T-helper 1 cell treated with Interleukin-12 subunit alpha and Interleukin-12 subunit beta and Interleukin-4 antibody, amounts not matched to agents 30 μg/mL and 1 μg/mL, for 36 hours (primary cell): Measurements from ENCODE around the gene ATXN7.

Source experiments
- H3K27ac Mint-ChIP-seq: one replicate; pipeline ENCODE4 v1.8.0; 2021; ENCODE audit warnings: mild to moderate bottlenecking, mixed read lengths
- H3K27me3 Mint-ChIP-seq: one replicate; pipeline ENCODE4 v1.8.0; 2021; ENCODE audit warnings: low read depth, mixed read lengths
- H3K36me3 Mint-ChIP-seq: one replicate; pipeline ENCODE4 v1.8.0; 2021; ENCODE audit warnings: low read depth, mixed read lengths
- H3K4me1 Mint-ChIP-seq: one replicate; pipeline ENCODE4 v1.8.0; 2021; ENCODE audit warnings: low read depth, mixed read lengths
- H3K4me3 Mint-ChIP-seq: one replicate; pipeline ENCODE4 v1.8.0; 2021; ENCODE audit warnings: mild to moderate bottlenecking, moderate library complexity, mixed read lengths
- H3K9me3 Mint-ChIP-seq: one replicate; pipeline ENCODE4 v1.8.0; 2021; ENCODE audit warnings: mixed read lengths

ATXN7 gene

DNA sequence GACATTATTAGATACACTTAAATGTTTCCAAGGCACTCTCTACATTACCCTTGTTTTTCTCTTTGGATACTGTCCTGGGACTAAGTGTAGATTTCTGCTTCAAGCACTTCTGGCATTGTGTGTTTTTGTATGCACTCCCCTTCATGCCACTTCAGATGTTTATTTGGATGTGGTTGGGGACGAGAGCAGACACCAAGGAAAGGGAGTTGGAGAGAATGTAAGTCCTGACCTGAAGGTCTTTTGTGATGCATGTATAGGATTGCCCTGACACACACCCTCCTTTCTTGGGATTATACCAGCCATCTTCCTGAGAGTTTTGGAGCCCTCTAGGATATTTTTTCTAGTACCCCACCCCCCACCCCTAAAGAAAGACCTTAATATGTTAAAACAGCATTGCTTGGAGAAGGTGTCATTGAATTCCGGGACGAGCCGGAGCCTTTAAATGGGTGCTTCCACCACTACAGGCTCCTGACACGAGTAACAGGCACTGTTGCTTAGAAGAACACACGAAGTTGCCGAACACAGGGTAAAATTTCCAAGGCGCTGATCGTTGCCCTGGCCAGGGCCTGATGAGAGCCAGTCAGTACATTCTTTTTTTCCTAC, 136.9 kb downstream of the ATXN7 start:
- H3K4me3 Mint-ChIP-seq: no peak overlapping the region
- H3K27ac Mint-ChIP-seq: no peak overlapping the region
- peaks cover 2% of the 10 kb centered on the region for H3K4me1 Mint-ChIP-seq
- peaks cover 59% of the 10 kb centered on the region for H3K36me3 Mint-ChIP-seq
- no peaks in the 10 kb centered on the region for H3K9me3 Mint-ChIP-seq
- H3K27me3 Mint-ChIP-seq: no peaks in the 10 kb centered on the region

DNA sequence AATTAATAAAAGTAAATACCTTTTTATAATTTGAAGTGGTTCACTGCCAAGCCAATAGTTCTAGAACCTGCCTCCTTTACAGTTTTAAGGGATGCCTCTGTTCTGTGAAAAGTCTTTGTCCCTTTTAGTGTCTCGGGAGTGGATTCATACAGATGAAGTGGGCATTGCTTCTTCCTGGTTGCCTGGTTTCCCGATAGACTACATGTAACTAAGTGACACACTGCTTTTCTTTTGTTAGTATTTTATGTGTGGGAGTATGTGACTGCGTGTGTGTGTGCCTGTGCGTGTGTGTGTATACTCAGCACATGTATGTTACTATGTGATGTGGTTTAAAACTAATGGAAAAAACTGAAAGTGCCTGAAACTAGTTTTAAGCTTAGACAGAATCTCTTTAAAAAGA, 138.6 kb downstream of the ATXN7 start:
- peaks cover 43% of the 10 kb centered on the region for H3K36me3 Mint-ChIP-seq
- peaks cover 2% of the 10 kb centered on the region for H3K4me1 Mint-ChIP-seq
- no peak overlapping the region for H3K4me3 Mint-ChIP-seq
- H3K27me3 Mint-ChIP-seq: no peaks in the 10 kb centered on the region
- no peak overlapping the region for H3K27ac Mint-ChIP-seq
- H3K9me3 Mint-ChIP-seq: no peaks in the 10 kb centered on the region

DNA sequence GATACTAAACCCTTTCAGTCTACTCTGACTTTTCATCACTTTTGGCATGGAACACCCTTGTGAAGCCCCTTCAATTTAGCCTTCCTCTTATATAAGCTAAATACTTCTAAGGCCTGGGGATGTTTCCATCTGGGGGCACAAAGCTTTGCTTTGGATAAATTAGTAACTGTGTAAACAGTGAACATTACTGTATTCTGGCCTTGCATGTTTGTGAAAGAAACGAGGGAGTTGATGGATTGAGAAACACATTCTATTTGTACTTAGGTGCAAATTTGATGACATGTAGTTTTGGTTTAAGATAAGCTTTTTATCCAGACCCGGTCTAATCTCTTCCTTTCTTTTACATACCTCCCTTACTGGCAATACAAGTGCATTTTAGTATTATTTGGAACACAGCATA, 139.9 kb downstream of the ATXN7 start:
- H3K36me3 Mint-ChIP-seq: peaks cover 35% of the 10 kb centered on the region

DNA sequence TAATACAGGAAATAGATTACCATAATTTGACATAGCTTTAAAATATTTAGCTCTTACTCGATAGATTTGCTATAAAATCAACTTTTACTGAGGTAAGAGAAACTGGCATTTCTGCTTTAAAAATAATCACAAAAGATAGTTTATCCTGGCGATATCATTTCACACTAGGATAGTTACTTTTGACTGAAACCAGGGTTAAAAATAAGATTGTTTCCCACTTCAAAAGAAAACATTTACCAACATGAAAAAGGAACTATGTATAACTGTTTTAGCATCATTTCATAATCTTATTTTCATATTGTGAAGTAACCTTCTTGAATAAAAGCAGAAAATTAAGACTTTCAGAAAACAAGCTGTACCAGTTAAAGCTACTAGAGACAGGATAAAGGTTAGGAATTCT, 144.3 kb downstream of the ATXN7 start:
- no peaks in the 10 kb centered on the region for H3K27me3 Mint-ChIP-seq
- H3K4me3 Mint-ChIP-seq: no peak overlapping the region
- peaks cover 11% of the 10 kb centered on the region for H3K4me1 Mint-ChIP-seq
- H3K9me3 Mint-ChIP-seq: no peaks in the 10 kb centered on the region
- H3K27ac Mint-ChIP-seq: no peak overlapping the region
- H3K36me3 Mint-ChIP-seq: peaks cover 29% of the 10 kb centered on the region

More for the DNA sequence above, 139.9 kb downstream of the ATXN7 start:
- H3K4me3 Mint-ChIP-seq: no peak overlapping the region
- no peaks in the 10 kb centered on the region for H3K9me3 Mint-ChIP-seq
- H3K4me1 Mint-ChIP-seq: peaks cover 2% of the 10 kb centered on the region
- no peak overlapping the region for H3K27ac Mint-ChIP-seq
- no peaks in the 10 kb centered on the region for H3K27me3 Mint-ChIP-seq

DNA sequence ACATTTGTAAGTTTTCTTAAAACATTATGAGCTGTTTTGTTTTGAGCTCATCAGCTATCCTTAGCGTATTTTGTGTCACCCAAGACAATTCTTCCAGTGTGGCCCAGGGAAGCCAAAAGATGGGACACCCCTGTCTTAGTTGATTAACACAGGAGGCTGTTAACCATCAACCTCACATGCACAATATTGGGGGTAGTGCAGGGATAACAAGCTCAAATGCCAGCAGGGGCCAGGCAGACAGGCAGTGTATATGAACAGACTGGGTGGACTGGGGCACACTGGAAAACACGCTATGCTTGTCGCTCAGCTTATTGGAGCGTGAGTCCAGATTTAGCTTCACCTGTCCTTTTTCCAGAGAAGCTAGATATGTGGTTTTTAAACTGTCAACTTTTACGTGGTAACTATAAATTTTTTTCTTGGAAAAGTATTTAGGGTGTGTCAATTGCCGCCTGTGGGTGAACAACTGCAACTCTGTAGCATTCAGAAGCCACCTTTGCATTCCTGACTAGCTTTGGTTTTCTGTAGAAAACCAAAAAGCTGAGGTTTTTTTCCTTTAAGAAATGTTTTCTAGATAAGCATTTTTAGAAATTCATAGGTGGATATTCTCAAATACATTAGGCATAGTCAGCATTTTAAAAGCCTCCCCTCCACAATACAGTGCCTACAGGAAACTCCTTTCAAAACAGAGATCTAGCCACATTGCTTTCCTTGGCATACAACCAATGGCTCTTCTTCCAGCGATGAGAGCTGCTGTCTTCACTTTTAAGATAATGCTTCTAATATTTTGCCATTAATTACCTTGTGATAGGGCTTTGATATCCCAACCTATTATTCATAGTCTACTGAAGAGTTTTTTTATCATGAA, 145.1 kb downstream of the ATXN7 start:
- H3K36me3 Mint-ChIP-seq: peaks cover 31% of the 10 kb centered on the region
- no peaks in the 10 kb centered on the region for H3K9me3 Mint-ChIP-seq
- H3K4me1 Mint-ChIP-seq: peaks cover 13% of the 10 kb centered on the region
- H3K4me3 Mint-ChIP-seq: no peak overlapping the region
- H3K27me3 Mint-ChIP-seq: no peaks in the 10 kb centered on the region
- no peak overlapping the region for H3K27ac Mint-ChIP-seq

DNA sequence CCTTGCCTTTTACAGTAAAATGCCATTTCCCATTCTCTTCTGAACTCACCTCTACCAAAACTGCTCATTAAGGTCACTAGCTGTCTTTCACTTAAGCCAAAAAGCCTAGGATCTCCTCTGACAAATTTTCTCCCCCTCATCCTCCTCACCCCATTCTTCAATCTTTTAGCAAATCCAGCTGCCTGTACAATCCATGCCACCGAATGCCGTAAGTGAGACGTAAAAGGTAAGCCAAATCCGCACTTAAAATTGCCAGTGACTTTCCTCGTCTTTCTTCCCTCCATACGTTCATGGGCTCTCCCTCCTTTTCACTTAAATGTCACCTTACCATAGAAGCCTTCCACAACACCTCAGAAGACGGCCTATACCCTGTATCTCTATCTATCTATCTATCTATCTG, 145.9 kb downstream of the ATXN7 start:
- H3K27me3 Mint-ChIP-seq: no peaks in the 10 kb centered on the region
- peak overlapping the region; percentile 2 for H3K27ac Mint-ChIP-seq
- peaks cover 38% of the 10 kb centered on the region for H3K36me3 Mint-ChIP-seq

DNA sequence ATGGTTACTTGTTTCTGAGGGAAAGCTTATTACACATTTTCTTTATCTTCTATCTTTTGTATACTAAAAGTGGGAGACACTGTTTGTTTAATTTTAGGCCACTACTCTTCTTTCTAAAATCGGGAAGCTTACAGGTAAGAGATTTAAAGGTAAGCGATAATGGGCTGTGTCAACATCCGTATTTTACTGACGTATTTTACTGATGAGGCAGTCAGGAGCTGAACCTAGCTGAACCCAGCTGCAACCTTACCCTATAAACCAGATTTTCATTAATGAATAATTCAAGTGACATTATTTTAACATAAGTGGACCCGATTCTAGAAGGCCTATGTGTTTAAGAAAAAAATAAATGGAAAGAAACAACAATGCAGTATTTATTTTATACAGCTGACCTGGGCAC, 146.5 kb downstream of the ATXN7 start:
- Mint-ChIP-seq H3K36me3 (peaks cover 42% of the 10 kb centered on the region), H3K27me3 (no peaks in the 10 kb centered on the region), H3K4me3 (no peak overlapping the region), H3K9me3 (no peaks in the 10 kb centered on the region), H3K4me1 (peaks cover 18% of the 10 kb centered on the region), H3K27ac (no peak overlapping the region)

More for the DNA sequence above, 145.9 kb downstream of the ATXN7 start:
- peaks cover 16% of the 10 kb centered on the region for H3K4me1 Mint-ChIP-seq
- no peak overlapping the region for H3K4me3 Mint-ChIP-seq
- H3K9me3 Mint-ChIP-seq: no peaks in the 10 kb centered on the region

DNA sequence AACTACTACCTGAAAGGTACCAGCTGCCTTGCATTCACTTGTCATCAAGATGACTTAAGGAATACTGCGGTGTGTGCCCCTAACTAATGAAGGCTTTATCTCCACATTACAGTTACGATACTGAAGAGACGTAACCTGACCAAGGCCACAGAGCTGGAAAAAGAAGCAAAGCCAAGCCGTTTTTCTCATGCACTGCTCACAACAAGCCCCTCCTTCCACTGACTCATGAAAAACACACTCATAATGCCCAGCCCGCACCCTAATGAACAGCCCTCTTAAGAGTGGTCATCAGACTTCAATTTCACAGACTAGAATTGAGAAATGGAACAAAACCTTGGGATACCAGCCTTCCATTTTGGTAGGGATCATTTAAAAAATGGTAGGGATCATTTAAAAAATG, 148.0 kb downstream of the ATXN7 start:
- Mint-ChIP-seq H3K27ac (no peak overlapping the region), H3K27me3 (no peaks in the 10 kb centered on the region), H3K9me3 (no peaks in the 10 kb centered on the region), H3K4me1 (peaks cover 18% of the 10 kb centered on the region), H3K4me3 (no peak overlapping the region), H3K36me3 (peaks cover 42% of the 10 kb centered on the region)

DNA sequence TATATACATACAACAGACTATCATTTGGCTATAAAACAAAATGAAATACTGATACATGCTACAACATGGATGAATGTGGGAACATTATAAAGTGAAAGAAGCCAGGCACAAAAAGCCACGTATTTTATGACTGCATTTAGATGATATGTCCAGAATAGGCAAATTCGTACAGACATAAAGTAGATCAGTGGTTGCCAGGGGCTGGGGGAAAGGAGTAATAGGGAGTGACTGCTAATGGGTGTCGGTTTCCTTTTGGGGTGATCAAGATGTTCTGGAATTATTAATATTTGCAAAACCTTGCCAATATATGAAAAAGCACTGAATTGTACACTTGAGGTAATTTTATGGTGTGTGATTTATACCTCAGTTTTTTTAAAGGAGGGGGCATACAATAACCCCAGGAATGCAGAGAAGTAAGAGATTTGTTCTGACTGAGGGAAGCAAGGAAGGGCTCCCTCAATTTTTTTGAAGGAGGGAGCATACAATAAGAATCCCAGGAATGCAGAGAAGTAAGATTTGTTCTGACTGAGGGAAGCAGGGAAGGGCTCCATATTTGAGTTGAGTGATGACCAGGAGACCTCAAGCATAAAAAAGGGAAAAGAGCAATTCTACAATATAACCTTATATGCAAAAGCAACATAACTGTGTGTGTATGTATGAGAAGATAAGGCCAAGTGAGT, 153.4 kb downstream of the ATXN7 start:
- Mint-ChIP-seq H3K36me3 (peaks cover 50% of the 10 kb centered on the region), H3K4me1 (peaks cover 32% of the 10 kb centered on the region), H3K4me3 (no peak overlapping the region), H3K9me3 (no peaks in the 10 kb centered on the region), H3K27ac (no peak overlapping the region), H3K27me3 (no peaks in the 10 kb centered on the region)

DNA sequence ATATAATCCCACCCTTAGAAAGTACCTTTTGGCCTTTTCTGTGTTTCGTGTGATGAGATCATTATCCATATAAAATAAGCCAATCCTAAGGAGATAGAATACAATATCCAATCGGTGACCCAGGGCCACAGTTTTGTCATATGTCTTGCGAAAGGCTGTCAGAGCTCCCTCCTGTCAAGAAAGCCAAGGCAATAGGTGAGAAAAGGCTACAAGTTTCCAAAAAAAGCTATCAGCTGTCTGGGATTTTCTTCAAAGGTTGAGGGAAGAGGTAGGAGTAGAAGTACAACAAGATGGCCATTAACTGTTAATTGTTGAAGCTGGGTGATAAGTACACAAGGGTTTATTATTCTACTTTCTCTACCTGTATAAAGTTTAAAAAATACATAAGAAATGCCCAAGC, 155.6 kb downstream of the ATXN7 start:
- Mint-ChIP-seq H3K9me3 (no peaks in the 10 kb centered on the region), H3K27ac (no peak overlapping the region), H3K36me3 (peaks cover 38% of the 10 kb centered on the region)

DNA sequence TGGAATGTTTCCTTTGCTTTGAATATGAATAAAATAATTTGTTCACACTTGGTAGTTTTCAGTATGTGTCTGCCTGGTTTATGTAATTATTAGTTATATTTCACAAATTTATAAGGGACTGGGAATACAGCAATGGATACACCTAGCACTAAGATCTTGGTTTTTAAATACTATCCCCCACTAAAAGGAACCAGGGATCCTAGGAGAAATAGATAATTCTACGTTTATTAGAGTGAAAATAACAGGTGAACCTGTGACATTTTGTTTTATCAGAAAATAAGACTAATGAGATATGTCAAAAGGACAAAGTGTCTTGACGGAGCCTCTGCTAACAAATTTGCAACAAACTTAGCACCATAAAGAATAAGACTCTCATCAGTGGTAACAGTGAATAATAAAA, 156.2 kb downstream of the ATXN7 start:
- no peak overlapping the region for H3K27ac Mint-ChIP-seq

More for the DNA sequence above, 155.6 kb downstream of the ATXN7 start:
- H3K4me1 Mint-ChIP-seq: peaks cover 38% of the 10 kb centered on the region
- no peak overlapping the region for H3K4me3 Mint-ChIP-seq
- H3K27me3 Mint-ChIP-seq: no peaks in the 10 kb centered on the region

DNA sequence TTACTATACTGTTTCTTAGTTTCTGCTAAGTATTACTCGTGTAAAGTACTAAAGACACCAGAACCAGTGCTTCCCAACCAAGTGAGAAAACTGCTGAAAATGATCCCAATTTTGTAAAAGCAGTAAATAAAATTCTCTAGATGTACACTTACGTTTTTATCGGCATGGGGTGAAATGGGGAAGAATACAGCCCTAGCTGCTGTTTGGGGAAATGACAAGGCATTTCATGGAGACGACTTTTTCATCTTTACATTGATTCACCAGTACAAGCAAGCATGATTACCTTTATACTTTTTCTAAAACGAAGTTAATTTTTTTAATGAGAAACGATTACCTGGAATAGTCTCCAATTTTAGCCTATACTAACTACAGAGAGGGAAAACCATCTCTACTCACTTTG, 158.3 kb downstream of the ATXN7 start:
- Mint-ChIP-seq H3K36me3 (peaks cover 30% of the 10 kb centered on the region), H3K27ac (no peak overlapping the region), H3K4me1 (peaks cover 33% of the 10 kb centered on the region), H3K4me3 (peak overlapping the region; percentile 86), H3K9me3 (no peaks in the 10 kb centered on the region), H3K27me3 (peaks cover 1% of the 10 kb centered on the region)

More for the DNA sequence above, 156.2 kb downstream of the ATXN7 start:
- Mint-ChIP-seq H3K27me3 (no peaks in the 10 kb centered on the region), H3K4me3 (no peak overlapping the region), H3K36me3 (peaks cover 33% of the 10 kb centered on the region), H3K9me3 (no peaks in the 10 kb centered on the region), H3K4me1 (peaks cover 35% of the 10 kb centered on the region)

DNA sequence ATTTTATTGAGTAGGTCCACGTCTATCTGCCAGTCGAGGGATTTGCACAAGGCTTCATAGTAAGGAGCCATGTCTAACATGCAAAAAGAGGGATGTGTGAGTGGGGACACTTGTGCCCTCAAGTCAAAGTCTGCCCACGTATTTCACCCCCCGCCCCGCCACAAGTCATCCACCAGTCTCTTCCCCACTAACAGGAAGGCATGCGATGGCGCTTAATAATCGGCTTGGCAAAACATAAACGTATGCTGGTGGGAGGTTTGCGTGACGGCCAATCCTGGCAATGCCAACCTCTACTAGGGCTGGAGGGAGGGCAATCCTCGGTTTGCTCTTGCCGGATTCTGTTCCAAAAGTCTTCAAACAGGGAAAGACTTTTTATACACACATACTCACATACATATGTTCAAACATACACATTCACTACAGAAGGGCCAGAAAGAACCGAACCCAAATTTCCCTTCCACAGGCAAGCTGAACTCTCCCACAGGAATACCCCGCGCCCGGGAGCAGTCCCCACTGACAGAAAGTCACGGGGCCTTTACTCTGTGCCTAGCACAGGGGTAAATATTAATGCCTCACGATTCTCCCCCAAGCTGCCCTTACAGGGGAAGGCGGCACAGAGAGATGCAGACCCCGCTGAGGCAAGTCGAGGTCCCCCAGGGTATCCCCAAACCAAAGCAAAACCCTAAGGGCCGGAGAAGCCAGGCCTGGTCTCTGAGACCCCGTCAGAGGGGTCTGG, 159.0 kb downstream of the ATXN7 start:
- peaks cover 8% of the 10 kb centered on the region for H3K27me3 Mint-ChIP-seq
- H3K36me3 Mint-ChIP-seq: peaks cover 23% of the 10 kb centered on the region
- peak overlapping the region; percentile 87 for H3K27ac Mint-ChIP-seq
- H3K4me1 Mint-ChIP-seq: peaks cover 27% of the 10 kb centered on the region
- no peaks in the 10 kb centered on the region for H3K9me3 Mint-ChIP-seq
- H3K4me3 Mint-ChIP-seq: peak overlapping the region; percentile 86

DNA sequence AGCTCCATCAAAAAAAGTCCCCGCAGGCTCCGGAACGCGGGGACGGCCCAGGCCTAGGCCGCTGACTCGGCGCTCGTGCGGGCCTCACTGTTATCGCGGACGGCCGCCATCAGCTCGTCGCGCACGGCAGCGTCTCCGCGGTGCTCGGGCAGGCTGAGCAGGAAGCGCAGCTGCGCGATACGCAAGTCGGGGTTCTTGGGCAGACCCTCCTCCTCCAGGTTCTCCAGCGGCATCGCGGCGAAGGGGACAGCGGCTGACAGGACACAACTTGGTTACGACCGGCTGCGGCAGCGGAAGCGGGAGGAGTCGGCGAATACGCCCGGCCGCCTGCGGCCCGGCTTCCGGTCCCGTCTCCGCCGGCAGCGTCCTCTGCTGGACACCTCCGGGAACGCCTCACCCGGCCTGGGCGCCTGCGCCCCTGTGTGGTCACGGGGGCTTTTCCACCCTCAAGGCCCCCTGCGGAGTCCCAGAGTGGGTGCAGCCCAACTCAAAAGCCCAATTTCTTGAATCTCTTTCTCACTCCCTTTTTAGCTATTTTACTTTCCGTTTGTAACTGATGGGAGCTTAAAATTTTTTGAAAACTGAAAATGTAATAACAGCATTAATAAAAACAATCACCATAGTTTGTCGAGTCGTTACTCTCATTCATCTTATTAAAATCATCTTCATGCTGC, 159.7 kb downstream of the ATXN7 start, which contains the start of gene PSMD6:
Gene PSMD6, minus strand, starts transcription at position 308 of the 674 bp plus-strand sequence. Its CDS starts 75 bp downstream, at position 233.
- Mint-ChIP-seq H3K27ac (peak within 1 kb of the TSS; percentile 87), H3K9me3 (no peaks in the 10 kb centered on the region), H3K36me3 (peaks cover 21% of the 10 kb centered on the region), H3K4me3 (peak within 1 kb of the TSS; percentile 86), H3K4me1 (peaks cover 27% of the 10 kb centered on the region), H3K27me3 (peaks cover 15% of the 10 kb centered on the region)
